Astrocyte (in vitro differentiated cells and primary cell): Measurements from ENCODE around the gene RPP25. TPM values are rescaled to one million over a fixed set of nuclear protein-coding genes. Genes with fewer than 3 reads are reported as not detected.
A peak's percentile ranks its signal among the peaks of the same experiment; 100 is the strongest.

Source experiments
- DNase-seq: peaks from one replicate; pipeline ENCODE4 v3.0.0-alpha.2; 2010; ENCODE audit warnings: low read depth
- FAIRE-seq: peaks from 2 replicates; lab custom pipeline; 2011; peaks lifted over from hg19 to GRCh38; lab: Jason Lieb, UNC
- H2AFZ ChIP-seq: 2 replicates; pipeline ENCODE4 v1.6.0; 2012; ENCODE audit warnings: low read depth, low read length, inconsistent platforms
- H3K27ac ChIP-seq: 2 replicates; pipeline ENCODE4 v1.5.1; 2011; ENCODE audit warnings: low read depth, low read length, inconsistent platforms
- H3K27me3 ChIP-seq: 2 replicates; pipeline ENCODE4 v1.6.0; 2011; ENCODE audit warnings: low read length, inconsistent platforms; ENCODE audit not compliant: insufficient read depth
- H3K36me3 ChIP-seq: 2 replicates; pipeline ENCODE4 v1.5.1; 2011; ENCODE audit warnings: low read length, inconsistent platforms; ENCODE audit not compliant: insufficient read depth
- H3K4me1 ChIP-seq: 2 replicates; pipeline ENCODE4 v1.5.1; 2011; ENCODE audit warnings: low read length, inconsistent platforms; ENCODE audit not compliant: insufficient read depth
- H3K4me2 ChIP-seq: 2 replicates; pipeline ENCODE4 v1.6.0; 2012; ENCODE audit warnings: low read length, inconsistent platforms
- H3K4me3 ChIP-seq: 2 replicates; pipeline ENCODE4 v1.5.1; 2011; ENCODE audit warnings: low read depth, mild to moderate bottlenecking, low read length, inconsistent platforms; ENCODE audit not compliant: insufficient read depth
- H3K79me2 ChIP-seq: 2 replicates; pipeline ENCODE4 v1.6.0; 2012; ENCODE audit warnings: mild to moderate bottlenecking, low read length, inconsistent platforms; ENCODE audit not compliant: insufficient read depth
- H3K9ac ChIP-seq: 2 replicates; pipeline ENCODE4 v1.6.0; 2012; ENCODE audit warnings: mild to moderate bottlenecking, low read length, inconsistent platforms
- H3K9me3 ChIP-seq: 2 replicates; pipeline ENCODE4 v1.5.1; 2012; ENCODE audit warnings: low read depth, mild to moderate bottlenecking, low read length, inconsistent platforms; ENCODE audit not compliant: insufficient read depth
- H4K20me1 ChIP-seq: 2 replicates; pipeline ENCODE4 v1.6.0; 2012; ENCODE audit warnings: low read length, inconsistent platforms; ENCODE audit not compliant: insufficient read depth
- H3K27ac Mint-ChIP-seq: one replicate; pipeline ENCODE4 v1.8.0; 2021; ENCODE audit warnings: mild to moderate bottlenecking, mixed read lengths; ENCODE audit not compliant: unreplicated experiment
- H3K27me3 Mint-ChIP-seq: one replicate; pipeline ENCODE4 v1.8.0; 2021; ENCODE audit warnings: low read depth, mixed read lengths; ENCODE audit not compliant: unreplicated experiment
- H3K36me3 Mint-ChIP-seq: one replicate; pipeline ENCODE4 v1.8.0; 2021; ENCODE audit warnings: low read depth, mixed read lengths; ENCODE audit not compliant: unreplicated experiment
- H3K4me1 Mint-ChIP-seq: one replicate; pipeline ENCODE4 v1.8.0; 2021; ENCODE audit warnings: low read depth, mixed read lengths; ENCODE audit not compliant: unreplicated experiment
- H3K4me3 Mint-ChIP-seq: one replicate; pipeline ENCODE4 v1.8.0; 2021; ENCODE audit warnings: mild to moderate bottlenecking, moderate library complexity, mixed read lengths; ENCODE audit not compliant: unreplicated experiment
- H3K9me3 Mint-ChIP-seq: one replicate; pipeline ENCODE4 v1.8.0; 2021; ENCODE audit warnings: mild to moderate bottlenecking, mixed read lengths; ENCODE audit not compliant: unreplicated experiment
- EZH2 ChIP-seq: IDR thresholded peaks from 2 replicates; pipeline ENCODE4 v1.6.1; 2012; ENCODE audit warnings: mild to moderate bottlenecking, low read length, inconsistent platforms; ENCODE audit not compliant: insufficient read depth
- total RNA-seq: library from RNA; stranded (reverse); gene quantifications from 2 replicates; pipeline ENCODE4 v1.2.1, GENCODE V29; 2021
- TF ChIP-seq, protein P1 (sequence below): IDR thresholded peaks from 2 replicates; pipeline ENCODE4 v1.5.1; 2011; ENCODE audit warnings: low read depth, mild to moderate bottlenecking, inconsistent platforms, low read length, moderate library complexity; ENCODE audit not compliant: insufficient read depth

The RPP25 gene
- total RNA-seq, 1 donor from 2014 or later: 4.1 TPM

DNA sequence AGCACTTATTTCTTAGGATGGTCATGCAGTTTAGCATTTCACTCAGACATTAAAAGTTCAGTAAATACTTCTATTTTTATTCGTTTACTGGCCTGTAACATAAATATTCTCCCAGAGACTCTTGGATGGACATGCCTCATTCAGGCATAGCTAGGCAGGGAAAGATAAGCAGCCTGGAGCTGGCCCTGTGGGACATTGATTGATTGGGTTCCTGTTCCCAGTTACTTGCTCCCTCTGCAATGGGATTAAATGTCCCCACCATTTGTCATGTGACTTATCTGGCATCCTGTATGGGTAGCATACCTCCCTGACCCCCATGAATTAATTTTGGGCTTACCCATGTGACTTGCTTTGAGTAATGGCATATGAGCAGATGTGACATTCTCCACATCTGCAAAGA is 36.0 kb upstream of the RPP25 start:
- Mint-ChIP-seq H3K27ac (no peak overlapping the region), H3K27me3 (peaks cover 25% of the 10 kb centered on the region), H3K9me3 (no peaks in the 10 kb centered on the region), H3K4me3 (no peak overlapping the region), H3K36me3 (peaks cover 5% of the 10 kb centered on the region), H3K4me1 (peaks cover 11% of the 10 kb centered on the region)
- H3K4me3 ChIP-seq: no peak overlapping the region
- FAIRE-seq (no peak), DNase-seq (no peak)
- no peaks in the 10 kb centered on the region for H3K36me3 ChIP-seq
- H3K27ac ChIP-seq: no peak overlapping the region
- H4K20me1 ChIP-seq: peaks cover 11% of the 10 kb centered on the region
- TF ChIP-seq, protein P1, sequence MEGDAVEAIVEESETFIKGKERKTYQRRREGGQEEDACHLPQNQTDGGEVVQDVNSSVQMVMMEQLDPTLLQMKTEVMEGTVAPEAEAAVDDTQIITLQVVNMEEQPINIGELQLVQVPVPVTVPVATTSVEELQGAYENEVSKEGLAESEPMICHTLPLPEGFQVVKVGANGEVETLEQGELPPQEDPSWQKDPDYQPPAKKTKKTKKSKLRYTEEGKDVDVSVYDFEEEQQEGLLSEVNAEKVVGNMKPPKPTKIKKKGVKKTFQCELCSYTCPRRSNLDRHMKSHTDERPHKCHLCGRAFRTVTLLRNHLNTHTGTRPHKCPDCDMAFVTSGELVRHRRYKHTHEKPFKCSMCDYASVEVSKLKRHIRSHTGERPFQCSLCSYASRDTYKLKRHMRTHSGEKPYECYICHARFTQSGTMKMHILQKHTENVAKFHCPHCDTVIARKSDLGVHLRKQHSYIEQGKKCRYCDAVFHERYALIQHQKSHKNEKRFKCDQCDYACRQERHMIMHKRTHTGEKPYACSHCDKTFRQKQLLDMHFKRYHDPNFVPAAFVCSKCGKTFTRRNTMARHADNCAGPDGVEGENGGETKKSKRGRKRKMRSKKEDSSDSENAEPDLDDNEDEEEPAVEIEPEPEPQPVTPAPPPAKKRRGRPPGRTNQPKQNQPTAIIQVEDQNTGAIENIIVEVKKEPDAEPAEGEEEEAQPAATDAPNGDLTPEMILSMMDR: no peak
- no peak for TF ChIP-seq EZH2
- no peaks in the 10 kb centered on the region for H3K9me3 ChIP-seq
- no peak overlapping the region for H2AFZ ChIP-seq
- no peaks in the 10 kb centered on the region for H3K79me2 ChIP-seq
- no peak overlapping the region for H3K4me2 ChIP-seq
- peaks cover 16% of the 10 kb centered on the region for H3K27me3 ChIP-seq
- H3K4me1 ChIP-seq: no peaks in the 10 kb centered on the region
- no peak overlapping the region for H3K9ac ChIP-seq

DNA sequence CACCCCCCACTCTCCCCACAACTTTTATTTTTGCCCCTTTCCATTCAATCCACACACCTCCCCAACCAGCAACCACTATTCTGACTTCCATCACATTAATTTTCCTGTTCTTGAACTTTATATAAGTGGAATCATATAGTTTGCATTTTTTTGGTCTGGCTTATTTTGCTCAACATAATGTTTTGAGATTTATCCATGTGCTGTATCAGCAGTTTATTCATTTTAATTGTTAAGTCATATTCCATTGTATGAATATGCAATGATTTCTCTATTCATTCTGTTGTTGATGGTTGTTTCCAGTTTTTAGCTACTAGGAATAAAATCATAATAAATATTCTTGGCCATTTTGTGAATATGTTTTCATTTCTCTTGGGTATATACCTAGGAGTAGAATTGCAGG is 33.0 kb upstream of the RPP25 start:
- no peaks in the 10 kb centered on the region for H3K36me3 ChIP-seq
- no peaks in the 10 kb centered on the region for H3K27me3 ChIP-seq
- H3K4me3 ChIP-seq: no peak overlapping the region
- Mint-ChIP-seq H3K36me3 (no peaks in the 10 kb centered on the region), H3K27me3 (peaks cover 21% of the 10 kb centered on the region), H3K9me3 (no peaks in the 10 kb centered on the region), H3K4me3 (no peak overlapping the region), H3K27ac (no peak overlapping the region), H3K4me1 (peaks cover 3% of the 10 kb centered on the region)
- DNase-seq (no peak), FAIRE-seq (no peak)
- no peak overlapping the region for H3K4me2 ChIP-seq
- TF ChIP-seq, protein P1: no peak
- TF ChIP-seq EZH2: no peak
- no peak overlapping the region for H2AFZ ChIP-seq
- H4K20me1 ChIP-seq: no peaks in the 10 kb centered on the region
- H3K79me2 ChIP-seq: no peaks in the 10 kb centered on the region
- H3K4me1 ChIP-seq: no peaks in the 10 kb centered on the region
- no peak overlapping the region for H3K9ac ChIP-seq
- H3K9me3 ChIP-seq: no peaks in the 10 kb centered on the region
- H3K27ac ChIP-seq: no peak overlapping the region

DNA sequence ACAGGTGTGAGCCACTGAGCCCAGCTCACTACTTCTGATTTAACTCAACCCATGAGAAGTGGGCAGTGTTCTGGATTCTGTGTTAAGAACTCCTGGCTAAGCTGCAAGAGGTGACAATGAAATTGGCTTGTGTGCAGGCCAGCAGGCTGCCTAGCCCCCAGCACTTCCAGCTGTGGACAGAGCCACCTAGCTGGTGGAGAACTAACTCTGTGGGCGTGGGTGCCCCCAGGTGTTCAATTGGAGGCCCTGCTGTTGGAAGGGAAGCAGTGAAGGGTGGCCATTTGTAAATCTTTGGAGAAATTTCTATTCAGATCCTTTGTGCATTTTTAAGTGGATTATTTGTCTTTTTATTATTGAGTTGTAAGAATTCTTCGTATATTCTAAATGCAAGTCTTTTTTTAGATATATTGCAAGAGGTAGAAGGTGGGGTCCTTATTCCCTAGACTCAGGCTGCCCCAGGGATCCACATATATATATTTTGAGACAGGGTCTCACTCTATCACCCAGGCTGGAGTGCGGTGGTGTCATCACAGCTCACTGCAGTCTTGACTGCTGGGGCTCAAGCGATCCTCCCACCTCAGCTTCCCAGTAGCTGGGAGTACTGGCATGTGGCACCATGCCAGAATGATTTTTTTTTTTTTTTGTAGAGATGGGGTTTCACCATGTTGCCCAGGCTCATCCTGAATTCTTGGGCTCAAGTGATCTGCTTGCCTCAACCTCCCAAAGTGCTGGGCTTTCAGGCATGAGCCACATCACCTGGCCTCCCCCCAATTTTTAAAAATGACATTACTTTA is 31.6 kb upstream of the RPP25 start:
- no peak overlapping the region for H3K9ac ChIP-seq
- no peak overlapping the region for H3K27ac ChIP-seq
- no peaks in the 10 kb centered on the region for H3K36me3 ChIP-seq
- Mint-ChIP-seq H3K36me3 (no peaks in the 10 kb centered on the region), H3K9me3 (peaks cover 2% of the 10 kb centered on the region), H3K4me1 (peaks cover 9% of the 10 kb centered on the region), H3K27ac (no peak overlapping the region), H3K27me3 (peaks cover 23% of the 10 kb centered on the region), H3K4me3 (no peak overlapping the region)
- no peaks in the 10 kb centered on the region for H3K79me2 ChIP-seq
- H3K27me3 ChIP-seq: peaks cover 8% of the 10 kb centered on the region
- H3K4me1 ChIP-seq: peaks cover 3% of the 10 kb centered on the region
- H3K9me3 ChIP-seq: no peaks in the 10 kb centered on the region
- no peaks in the 10 kb centered on the region for H4K20me1 ChIP-seq
- no peak for DNase-seq
- no peak overlapping the region for H2AFZ ChIP-seq
- H3K4me2 ChIP-seq: no peak overlapping the region
- TF ChIP-seq, protein P1: peak; percentile 18
- no peak for TF ChIP-seq EZH2
- no peak overlapping the region for H3K4me3 ChIP-seq
- no peak for FAIRE-seq
